Right ventricle myocardium inferior (tissue), 1 donor: ENCODE data around the gene PLEKHS1. TPM values are rescaled to one million over a fixed set of nuclear protein-coding genes. Genes with fewer than 3 reads are reported as not detected.
"Not testable (repeated sequence)": the region's sequence is repeated elsewhere in the genome, so short reads cannot be mapped to it uniquely, and the experiment has no call there.

Experiments
- ATAC-seq: fragments of 200-7000 bp; cut with Tn5 transposase; one replicate; pipeline ENCODE4 v1.9.1; 2020; ENCODE audit warnings: mild to moderate bottlenecking, moderate library complexity
- DNase-seq: peaks from one replicate; pipeline ENCODE4 v3.0.0; 2021; ENCODE audit errors: missing footprints
- intact Hi-C: fragments of 100-400 bp; cut with DNase I; formaldehyde crosslinking; loops from one replicate; pipeline ENCODE4 v1.11.0; 2022
- total RNA-seq: library from RNA; stranded (reverse); fragmentation: NEBNext Ultra II Directional; extraction: Animal tissue kit (Norgen Biotek cat#: 25700); gene quantifications from one replicate; pipeline ENCODE4 v1.2.1, GENCODE V29; 2021
- donor health status: DM: no; HTN: yes; CAD: no; lungs with severe emphysema.

The PLEKHS1 gene
- total RNA-seq, 1 donor from 2014 or later, result not detected

GRCh38 chr10:113775686-113776294 lies 24.3 kb downstream of the PLEKHS1 start:
- ATAC-seq (no peak), DNase-seq (no peak)
- intact Hi-C loops, result no loop called here

GRCh38 chr10:113776553-113776952 lies 25.1 kb downstream of the PLEKHS1 start:
- DNase-seq, result no peak
- no peak for ATAC-seq
- intact Hi-C loops, result no loop called here

- no peak for ATAC-seq
- intact Hi-C loops, result loop anchor here (10.0 kb wide), 1 partner anchor 66 kb away; no protein-coding TSS in a partner anchor
- DNase-seq, result no peak
These were observed 29.3 kb downstream of the PLEKHS1 start for GRCh38 chr10:113780681-113781250.

GRCh38 chr10:113782367-113782766 lies 30.9 kb downstream of the PLEKHS1 start:
- ATAC-seq (no peak), DNase-seq (no peak)
- intact Hi-C loops, result loop anchor here (10.0 kb wide), 1 partner anchor 68 kb away; no protein-coding TSS in a partner anchor

- no peak for DNase-seq
- ATAC-seq, result no peak
- intact Hi-C loops, result loop anchor here (10.0 kb wide), 1 partner anchor 68 kb away; no protein-coding TSS in a partner anchor
These were observed 31.7 kb downstream of the PLEKHS1 start for GRCh38 chr10:113782986-113783704.

GRCh38 chr10:113788604-113789083 lies 37.2 kb downstream of the PLEKHS1 start:
- no peak for DNase-seq
- ATAC-seq, result peak; percentile 72
- intact Hi-C loops, result loop anchor here (10.0 kb wide), 1 partner anchor 74 kb away; no protein-coding TSS in a partner anchor

GRCh38 chr10:113791691-113792090 lies 40.2 kb downstream of the PLEKHS1 start:
- intact Hi-C loops, result no loop called here
- ATAC-seq, result no peak
- DNase-seq, result no peak

GRCh38 chr10:113801569-113801968 lies 50.1 kb downstream of the PLEKHS1 start:
- no peak for ATAC-seq
- intact Hi-C loops, result loop anchor here (10.0 kb wide), 1 partner anchor 93 kb away; no protein-coding TSS in a partner anchor

GRCh38 chr10:113802997-113803396 lies 51.5 kb downstream of the PLEKHS1 start:
- ATAC-seq (no peak), DNase-seq (no peak)
- intact Hi-C loops, result loop anchor here (10.0 kb wide), 1 partner anchor 92 kb away; no protein-coding TSS in a partner anchor

More at GRCh38 chr10:113801569-113801968, 50.1 kb downstream of the PLEKHS1 start:
- no peak for DNase-seq

GRCh38 chr10:113806503-113806902 lies 55.0 kb downstream of the PLEKHS1 start:
- DNase-seq (no peak), ATAC-seq (no peak)
- intact Hi-C loops, result loop anchor here (10.0 kb wide), 1 partner anchor 88 kb away; no protein-coding TSS in a partner anchor

- DNase-seq (no peak), ATAC-seq (no peak)
- intact Hi-C loops, result loop anchor here (10.0 kb wide), 1 partner anchor 87 kb away; no protein-coding TSS in a partner anchor
These were observed 56.7 kb downstream of the PLEKHS1 start for GRCh38 chr10:113808168-113808567.

GRCh38 chr10:113814700-113815099 lies 63.2 kb downstream of the PLEKHS1 start:
- intact Hi-C loops, ATAC-seq, DNase-seq: not testable (repeated sequence)

GRCh38 chr10:113819989-113820388 lies 68.5 kb downstream of the PLEKHS1 start:
- ATAC-seq (no peak), DNase-seq (no peak)
- intact Hi-C loops, result no loop called here

GRCh38 chr10:113820507-113820906 lies 69.0 kb downstream of the PLEKHS1 start:
- DNase-seq, result no peak
- ATAC-seq, result no peak
- intact Hi-C loops, result no loop called here

- DNase-seq, intact Hi-C loops, ATAC-seq: not testable (repeated sequence)
These were observed 69.8 kb downstream of the PLEKHS1 start for GRCh38 chr10:113821306-113821705.

GRCh38 chr10:113822174-113822573 lies 70.7 kb downstream of the PLEKHS1 start:
- no peak for DNase-seq
- intact Hi-C loops, result no loop called here
- no peak for ATAC-seq

- ATAC-seq, result no peak
- DNase-seq, result no peak
- intact Hi-C loops, result no loop called here
These were observed 71.9 kb downstream of the PLEKHS1 start for GRCh38 chr10:113823389-113823788.

GRCh38 chr10:113825791-113826190 lies 74.3 kb downstream of the PLEKHS1 start:
- intact Hi-C loops, result no loop called here
- no peak for ATAC-seq
- no peak for DNase-seq

- DNase-seq, intact Hi-C loops, ATAC-seq: not testable (repeated sequence)
These were observed 77.1 kb downstream of the PLEKHS1 start for GRCh38 chr10:113828567-113828966.
